ENCODE results near the gene OR2A14. TPM values are rescaled to one million over a fixed set of nuclear protein-coding genes. Genes with fewer than 3 reads are reported as not detected.

The OR2A14 gene
- total and polyA plus RNA-seq, 2 of the 13 experiments (the other 11 are each of a cell fraction or from before 2014, with no cell fraction given): not detected

DNA sequence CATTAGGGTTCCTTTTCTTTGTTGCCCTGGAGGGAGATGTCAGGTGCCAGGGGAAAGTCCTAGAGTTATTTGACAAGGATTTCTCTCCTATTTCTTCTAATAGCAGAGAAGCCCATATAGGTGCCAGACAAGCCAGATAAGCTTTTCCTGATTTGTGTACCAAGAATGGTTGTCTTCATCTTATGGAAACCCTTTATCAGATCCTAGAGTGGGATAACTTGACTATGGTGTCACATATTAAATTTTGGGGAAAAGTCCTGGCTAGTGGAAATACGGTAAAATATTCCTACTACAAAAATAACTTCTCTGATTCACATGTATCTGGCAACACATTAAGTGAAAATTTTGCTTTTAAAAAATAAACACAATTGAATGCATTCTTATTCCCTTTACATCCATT lies 35.7 kb upstream of the OR2A14 start:
- Histone ChIP-seq H3K79me2 (ENCODE audit: insufficient read depth, low read length) (no peaks in the 10 kb centered on the region), H3K36me3 (replicated peaks in 1 of 2; ENCODE audit: control insufficient read depth in 1 of 2, insufficient read depth in 2 of 2, low read length in 2 of 2) (no peaks in the 10 kb centered on the region), H3K4me3 (replicated peaks in 1 of 3; ENCODE audit: insufficient read depth in 1 of 3, low read depth in 2 of 3, low read length in 3 of 3) (no peak overlapping the region), H4K20me1 (ENCODE audit: insufficient read depth, low read length) (no peaks in the 10 kb centered on the region), H3K4me1 (ENCODE audit: insufficient read depth, low read length) (no peaks in the 10 kb centered on the region), H3K9ac (ENCODE audit: insufficient read depth, low read depth, low read length) (no peak overlapping the region), H3K4me2 (ENCODE audit: low read depth, low read length) (no peak overlapping the region), H3K9me3 (ENCODE audit: low read length) (no peaks in the 10 kb centered on the region), H2AFZ (ENCODE audit: low read length) (no peak overlapping the region), H3K27me3 (ENCODE audit: control insufficient read depth in 1 of 2, insufficient read depth in 2 of 2, low read length in 2 of 2) (no peaks in the 10 kb centered on the region), H3K27ac (ENCODE audit: extremely low read length, insufficient read depth, low read length) (no peak overlapping the region)
- 4% methylated on average over 1 of the region's 1 CpG for WGBS (ENCODE audit: low lambda C conversion rate)
- FAIRE-seq (no peak), DNase-seq (ENCODE audit: low spot score) (no peak), ATAC-seq (no peak)
- POLR2A ChIA-PET: no interaction called here
- in situ Hi-C loops (cut with HindIII; ENCODE audit: extremely low pct_ligation_motif_present, low pct_unique_long_range_greater_than_20kb): no loop called here
- TF ChIP-seq GZF1 (CRISPR knock-in tag; IDR thresholded peaks at IDR 0.05): peak; percentile 96
- no peak for TF ChIP-seq ZNF709 (CRISPR knock-in tag; IDR thresholded peaks at IDR 0.05)
- CTCF ChIA-PET (ENCODE audit: low intra/inter-chr PET ratio, low total read pairs): no interaction called here
- intact Hi-C loops (cut with micrococcal nuclease; ENCODE audit: unreplicated experiment): no loop called here
- no TSS peak for BruUV-seq (replicated peaks)

DNA sequence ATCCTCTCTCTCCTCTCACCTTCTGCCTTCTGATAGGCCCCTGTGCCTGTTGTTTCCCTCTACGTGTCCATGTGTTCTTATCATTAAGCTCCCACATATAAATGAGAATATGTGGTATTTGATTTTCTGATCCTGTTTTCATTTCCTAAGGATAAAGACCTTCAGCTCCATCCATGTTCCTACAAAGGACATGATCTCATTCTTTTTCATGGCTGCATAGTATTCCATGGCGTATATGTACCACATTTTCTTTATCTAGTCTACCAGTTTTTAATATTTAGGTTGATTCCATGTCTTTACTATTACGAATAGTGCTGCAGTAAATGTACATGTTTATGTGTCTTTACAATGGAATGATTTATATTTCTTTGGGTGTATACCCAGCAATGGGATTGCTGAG lies 32.3 kb upstream of the OR2A14 start:
- POLR2A ChIA-PET: no interaction called here
- no peak for FAIRE-seq
- in situ Hi-C loops (cut with HindIII; ENCODE audit: extremely low pct_ligation_motif_present, low pct_unique_long_range_greater_than_20kb): no loop called here
- no peak for TF ChIP-seq DMTF1 (CRISPR knock-in tag; IDR thresholded peaks at IDR 0.05)
- TF ChIP-seq, protein P1, sequence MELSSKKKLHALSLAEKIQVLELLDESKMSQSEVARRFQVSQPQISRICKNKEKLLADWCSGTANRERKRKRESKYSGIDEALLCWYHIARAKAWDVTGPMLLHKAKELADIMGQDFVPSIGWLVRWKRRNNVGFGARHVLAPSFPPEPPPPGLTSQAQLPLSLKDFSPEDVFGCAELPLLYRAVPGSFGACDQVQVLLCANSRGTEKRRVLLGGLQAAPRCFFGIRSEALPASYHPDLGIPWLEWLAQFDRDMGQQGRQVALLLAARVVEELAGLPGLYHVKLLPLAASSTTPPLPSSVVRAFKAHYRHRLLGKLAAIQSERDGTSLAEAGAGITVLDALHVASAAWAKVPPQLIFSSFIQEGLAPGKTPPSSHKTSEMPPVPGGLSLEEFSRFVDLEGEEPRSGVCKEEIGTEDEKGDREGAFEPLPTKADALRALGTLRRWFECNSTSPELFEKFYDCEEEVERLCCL (CRISPR knock-in tag; IDR thresholded peaks at IDR 0.05; ENCODE audit: borderline replicate concordance): no peak
- no peak for TF ChIP-seq KDM5A (IDR thresholded peaks at IDR 0.05; ENCODE audit: borderline replicate concordance, low read length)
- no peak for TF ChIP-seq CTCF (CRISPR knock-in tag; IDR thresholded peaks at IDR 0.05)
- no peak for TF ChIP-seq SKI (IDR thresholded peaks at IDR 0.05; ENCODE audit: partially characterized antibody)
- TF ChIP-seq BRF2 (CRISPR knock-in tag; IDR thresholded peaks at IDR 0.05): no peak
- no peak for TF ChIP-seq SIN3B (IDR thresholded peaks at IDR 0.05; ENCODE audit: low read length)
- TF ChIP-seq BCL6 (CRISPR knock-in tag; IDR thresholded peaks at IDR 0.05): no peak
- no peak for TF ChIP-seq ZBTB38 (CRISPR knock-in tag; IDR thresholded peaks at IDR 0.05)
- no peak for TF ChIP-seq JDP2 (CRISPR knock-in tag; IDR thresholded peaks at IDR 0.05; ENCODE audit: borderline replicate concordance)

More for the DNA sequence above, 32.3 kb upstream of the OR2A14 start:
- Histone ChIP-seq H3K4me1 (ENCODE audit: insufficient read depth, low read length) (no peaks in the 10 kb centered on the region), H3K9ac (ENCODE audit: insufficient read depth, low read depth, low read length) (no peak overlapping the region), H3K79me2 (ENCODE audit: insufficient read depth, low read length) (no peaks in the 10 kb centered on the region), H3K36me3 (replicated peaks in 1 of 2; ENCODE audit: control insufficient read depth in 1 of 2, insufficient read depth in 2 of 2, low read length in 2 of 2) (no peaks in the 10 kb centered on the region), H3K4me3 (replicated peaks in 1 of 3; ENCODE audit: insufficient read depth in 1 of 3, low read depth in 2 of 3, low read length in 3 of 3) (no peak overlapping the region), H2AFZ (ENCODE audit: low read length) (no peak overlapping the region), H3K9me3 (ENCODE audit: low read length) (no peaks in the 10 kb centered on the region), H4K20me1 (ENCODE audit: insufficient read depth, low read length) (no peaks in the 10 kb centered on the region), H3K27ac (ENCODE audit: extremely low read length, insufficient read depth, low read length) (no peak overlapping the region), H3K4me2 (ENCODE audit: low read depth, low read length) (no peak overlapping the region), H3K27me3 (ENCODE audit: control insufficient read depth in 1 of 2, insufficient read depth in 2 of 2, low read length in 2 of 2) (no peaks in the 10 kb centered on the region)
- ATAC-seq (no peak), DNase-seq (ENCODE audit: low spot score) (no peak)
- CTCF ChIA-PET (ENCODE audit: low intra/inter-chr PET ratio, low total read pairs): no interaction called here
- 29% methylated on average over 3 of the region's 3 CpGs for WGBS (ENCODE audit: low lambda C conversion rate)
- intact Hi-C loops (cut with micrococcal nuclease; ENCODE audit: unreplicated experiment): no loop called here
- BruUV-seq (replicated peaks): no TSS peak

Data from HepG2 (cell line).